Measurements from ENCODE around the gene ATXN2.

The ATXN2 gene

GRCh38 chr12:111436811-111437210, 162.3 kb downstream of the ATXN2 start:
- TF ChIP-seq, protein P1, sequence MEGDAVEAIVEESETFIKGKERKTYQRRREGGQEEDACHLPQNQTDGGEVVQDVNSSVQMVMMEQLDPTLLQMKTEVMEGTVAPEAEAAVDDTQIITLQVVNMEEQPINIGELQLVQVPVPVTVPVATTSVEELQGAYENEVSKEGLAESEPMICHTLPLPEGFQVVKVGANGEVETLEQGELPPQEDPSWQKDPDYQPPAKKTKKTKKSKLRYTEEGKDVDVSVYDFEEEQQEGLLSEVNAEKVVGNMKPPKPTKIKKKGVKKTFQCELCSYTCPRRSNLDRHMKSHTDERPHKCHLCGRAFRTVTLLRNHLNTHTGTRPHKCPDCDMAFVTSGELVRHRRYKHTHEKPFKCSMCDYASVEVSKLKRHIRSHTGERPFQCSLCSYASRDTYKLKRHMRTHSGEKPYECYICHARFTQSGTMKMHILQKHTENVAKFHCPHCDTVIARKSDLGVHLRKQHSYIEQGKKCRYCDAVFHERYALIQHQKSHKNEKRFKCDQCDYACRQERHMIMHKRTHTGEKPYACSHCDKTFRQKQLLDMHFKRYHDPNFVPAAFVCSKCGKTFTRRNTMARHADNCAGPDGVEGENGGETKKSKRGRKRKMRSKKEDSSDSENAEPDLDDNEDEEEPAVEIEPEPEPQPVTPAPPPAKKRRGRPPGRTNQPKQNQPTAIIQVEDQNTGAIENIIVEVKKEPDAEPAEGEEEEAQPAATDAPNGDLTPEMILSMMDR (IDR thresholded peaks at IDR 0.05; ENCODE audit: low read length, missing control alignments) = no peak
- no peak for DNase-seq (ENCODE audit: low read depth)
- H3K4me3 ChIP-seq (replicated peaks; ENCODE audit: low read depth, low read length) = no peak overlapping the region

- no peak overlapping the region for H3K4me3 ChIP-seq (replicated peaks; ENCODE audit: low read depth, low read length)
- no peak for DNase-seq (ENCODE audit: low read depth)
These were observed 162.8 kb downstream of the ATXN2 start for GRCh38 chr12:111436266-111436665.

DNA sequence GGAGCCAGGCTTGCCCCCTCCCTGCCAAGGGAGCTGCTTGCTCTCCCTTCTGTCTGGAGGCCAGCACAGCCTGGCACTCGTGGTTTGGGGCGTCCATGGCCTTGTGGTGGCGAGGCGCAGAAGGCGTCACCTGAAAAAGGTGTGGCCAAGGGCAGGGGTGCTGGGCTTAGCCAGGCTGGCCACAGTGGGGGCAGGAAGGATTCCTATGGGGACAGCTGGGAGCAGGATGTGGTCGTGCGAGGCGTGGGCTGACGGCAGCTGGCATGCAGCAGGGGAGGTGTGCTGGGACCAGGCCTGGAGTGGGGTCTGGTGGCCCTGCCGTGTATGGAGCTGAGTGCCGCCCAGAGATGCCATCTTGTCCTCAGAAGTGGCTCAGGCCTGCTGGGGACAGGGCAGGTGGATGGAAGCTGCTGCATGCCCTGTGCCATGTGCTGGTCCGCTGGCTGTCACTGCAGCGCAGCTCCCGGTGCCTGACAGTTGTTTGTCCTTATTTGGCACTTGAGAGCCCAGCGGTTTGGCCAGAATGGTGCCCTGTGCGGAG, 163.4 kb downstream of the ATXN2 start:
- TF ChIP-seq, protein P1 (IDR thresholded peaks at IDR 0.05; ENCODE audit: low read length, missing control alignments) = no peak
- no peak overlapping the region for H3K4me3 ChIP-seq (replicated peaks; ENCODE audit: low read depth, low read length)

More at GRCh38 chr12:111436266-111436665, 162.8 kb downstream of the ATXN2 start:
- TF ChIP-seq, protein P1 (IDR thresholded peaks at IDR 0.05; ENCODE audit: low read length, missing control alignments) = no peak

DNA sequence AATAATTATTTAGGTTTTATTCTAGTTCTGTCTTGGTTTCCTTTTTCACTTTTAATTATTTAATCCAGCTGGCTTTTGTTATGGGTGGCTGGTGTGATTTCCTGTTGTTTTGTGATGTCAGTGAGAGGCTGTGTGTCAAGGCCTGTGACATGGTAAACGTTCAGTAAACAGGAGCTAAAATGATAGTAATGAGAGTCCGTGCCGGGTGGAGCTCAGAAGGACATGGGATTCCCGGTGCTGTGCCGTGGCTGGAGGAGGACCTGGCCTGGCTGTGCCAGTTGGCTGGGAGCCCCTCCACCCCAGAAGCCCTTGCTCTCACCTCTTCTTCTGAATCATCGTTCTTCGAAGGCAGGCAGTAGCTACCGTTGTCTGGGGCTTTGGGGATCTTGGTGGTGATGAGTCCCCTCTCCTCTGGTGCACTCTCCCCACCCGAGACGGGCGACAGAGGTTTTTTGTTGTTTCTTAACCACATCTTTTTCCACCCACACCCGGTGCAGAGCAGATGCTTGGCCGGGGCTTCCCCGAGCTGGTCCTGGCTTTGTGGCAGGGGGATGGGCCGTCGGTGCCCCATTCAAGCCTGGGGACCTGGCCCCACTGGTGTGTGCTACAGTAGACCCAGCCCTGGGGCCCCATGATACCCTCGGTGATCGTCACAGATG, 164.3 kb downstream of the ATXN2 start:
- peak; percentile 69 for DNase-seq (ENCODE audit: low read depth)
- H3K4me3 ChIP-seq (replicated peaks; ENCODE audit: low read depth, low read length) = peak overlapping the region; percentile 25
- TF ChIP-seq, protein P1 (IDR thresholded peaks at IDR 0.05; ENCODE audit: low read length, missing control alignments) = no peak

More for the DNA sequence above, 163.4 kb downstream of the ATXN2 start:
- no peak for DNase-seq (ENCODE audit: low read depth)

DNA sequence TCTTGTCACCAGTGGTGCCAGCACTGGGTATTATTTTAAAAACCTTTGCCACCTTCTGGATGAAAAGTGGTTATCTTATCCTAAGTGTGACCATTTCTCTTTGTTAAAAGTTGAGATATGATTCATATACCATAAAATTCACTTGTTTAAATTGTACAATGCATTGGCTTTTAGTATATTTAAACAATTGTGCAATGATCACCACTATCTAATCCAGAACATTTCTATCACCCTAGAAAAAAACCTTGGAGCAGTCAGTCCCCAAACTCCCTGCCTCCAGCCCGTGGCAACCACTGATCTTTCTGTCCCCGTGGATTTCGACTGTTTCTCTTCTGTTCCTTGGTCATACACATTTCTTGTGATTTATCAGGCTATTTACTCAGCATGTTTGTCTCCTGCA, 165.1 kb downstream of the ATXN2 start:
- no peak for DNase-seq (ENCODE audit: low read depth)
- TF ChIP-seq, protein P1 (IDR thresholded peaks at IDR 0.05; ENCODE audit: low read length, missing control alignments) = no peak
- peak overlapping the region; percentile 25 for H3K4me3 ChIP-seq (replicated peaks; ENCODE audit: low read depth, low read length)

DNA sequence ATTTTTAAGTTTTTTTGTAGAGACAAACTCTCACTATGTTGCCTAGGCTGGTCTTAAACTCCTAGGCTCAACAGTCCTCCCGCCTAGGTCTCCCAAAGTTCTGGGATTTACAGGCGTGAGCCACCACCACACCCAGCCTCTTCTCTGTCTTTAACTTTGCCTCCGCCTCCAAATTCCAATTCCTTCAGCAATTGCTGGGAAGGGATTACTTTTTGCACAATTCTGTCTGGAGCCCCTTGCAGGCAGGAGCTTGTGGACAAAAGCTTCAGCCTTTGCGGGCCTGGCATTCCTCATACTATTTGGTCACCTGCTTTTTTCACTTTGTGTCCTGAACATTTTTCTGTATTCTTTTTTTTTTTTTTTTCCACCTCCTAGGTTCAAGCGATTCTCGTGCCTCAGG, 167.3 kb downstream of the ATXN2 start:
- TF ChIP-seq, protein P1 (IDR thresholded peaks at IDR 0.05; ENCODE audit: low read length, missing control alignments) = no peak
- DNase-seq (ENCODE audit: low read depth) = peak; percentile 32
- H3K4me3 ChIP-seq (replicated peaks; ENCODE audit: low read depth, low read length) = no peak overlapping the region
